HG03025 (cell line): ENCODE measurements around the gene TBX4.
"Not testable (repeated sequence)": the region's sequence is repeated elsewhere in the genome, so short reads cannot be mapped to it uniquely, and the experiment has no call there.

Experiments used
- ATAC-seq: cut with Tn5 transposase; IDR thresholded peaks from one replicate; pipeline ENCODE4 v1.9.1; 2021; ENCODE audit warnings: mild to moderate bottlenecking, moderate library complexity; ENCODE audit not compliant: unreplicated experiment, low FRiP score

Gene TBX4

GRCh38 chr17:61427567-61427966 lies 24.7 kb upstream of the TBX4 start:
- ATAC-seq = no peak

- no peak for ATAC-seq
These were observed 22.9 kb upstream of the TBX4 start for GRCh38 chr17:61429274-61429673.

GRCh38 chr17:61429831-61430230 lies 22.4 kb upstream of the TBX4 start:
- ATAC-seq = not testable (repeated sequence)

GRCh38 chr17:61431594-61432311 lies 20.5 kb upstream of the TBX4 start:
- no peak for ATAC-seq

GRCh38 chr17:61436273-61436672 lies 15.9 kb upstream of the TBX4 start:
- no peak for ATAC-seq

- ATAC-seq = no peak
These were observed 15.1 kb upstream of the TBX4 start for GRCh38 chr17:61436995-61437704.

GRCh38 chr17:61440697-61441096 lies 11.5 kb upstream of the TBX4 start:
- no peak for ATAC-seq

GRCh38 chr17:61441507-61441906 lies 10.7 kb upstream of the TBX4 start:
- ATAC-seq = not testable (repeated sequence)

- no peak for ATAC-seq
These were observed 10.0 kb upstream of the TBX4 start for GRCh38 chr17:61442136-61442775.

GRCh38 chr17:61442878-61443474 lies 9.2 kb upstream of the TBX4 start:
- ATAC-seq = no peak

- no peak for ATAC-seq
These were observed 8.7 kb upstream of the TBX4 start for GRCh38 chr17:61443475-61443882.

GRCh38 chr17:61444075-61444474 lies 8.1 kb upstream of the TBX4 start:
- no peak for ATAC-seq

GRCh38 chr17:61444831-61445230 lies 7.4 kb upstream of the TBX4 start:
- ATAC-seq = no peak

GRCh38 chr17:61447358-61447757 lies 4.9 kb upstream of the TBX4 start:
- no peak for ATAC-seq

GRCh38 chr17:61448042-61448441 lies 4.2 kb upstream of the TBX4 start:
- no peak for ATAC-seq

GRCh38 chr17:61449140-61449539 lies 3.1 kb upstream of the TBX4 start:
- ATAC-seq = not testable (repeated sequence)

GRCh38 chr17:61449707-61450640 lies 2.2 kb upstream of the TBX4 start:
- no peak for ATAC-seq

GRCh38 chr17:61450641-61451537 lies 1.3 kb upstream of the TBX4 start:
- no peak for ATAC-seq
